ENCODE data around the gene TMEM266. TPM values are rescaled to one million over a fixed set of nuclear protein-coding genes. Genes with fewer than 3 reads are reported as not detected.
A peak's percentile ranks its signal among the peaks of the same experiment; 100 is the strongest.

The TMEM266 gene
- total and polyA plus RNA-seq, 2 donors, result 0.11 to 0.16 TPM

DNA sequence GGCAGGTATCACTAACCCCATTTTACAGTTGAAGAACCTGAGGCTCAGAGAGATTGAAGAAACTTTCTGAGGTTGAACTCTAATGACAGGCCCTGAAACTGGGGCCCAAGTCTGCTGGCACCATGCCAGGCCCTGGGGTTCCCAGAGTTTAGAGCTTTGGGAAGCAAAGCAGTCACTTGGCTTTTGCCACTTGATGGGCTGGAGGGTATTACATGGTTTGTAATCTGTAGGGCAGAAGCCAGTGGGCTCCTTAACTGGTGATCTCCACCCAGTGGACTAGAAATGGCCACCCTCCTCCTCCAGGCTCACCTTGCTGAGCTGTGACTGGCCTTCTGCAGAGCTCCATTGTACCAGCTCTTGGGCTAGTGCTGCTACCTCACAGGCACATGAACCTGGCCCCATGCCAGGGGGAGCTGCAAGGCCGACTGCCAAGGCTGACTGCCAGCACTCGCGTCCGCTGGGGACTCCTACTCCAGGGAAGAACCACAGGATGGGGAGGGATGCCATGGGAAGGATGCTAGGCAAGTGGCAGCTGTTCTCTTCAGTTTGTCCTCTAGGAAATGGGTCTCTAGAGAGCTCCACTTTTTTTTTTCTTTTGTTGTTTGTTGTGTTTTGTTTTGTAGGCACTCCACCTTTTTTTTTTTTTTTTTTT, 146.7 kb downstream of the TMEM266 start:
- no peak overlapping the region for H3K27ac ChIP-seq (ENCODE audit: low read depth)
- no peaks in the 10 kb centered on the region for H3K4me1 ChIP-seq (ENCODE audit: insufficient read depth)
- no peaks in the 10 kb centered on the region for H3K36me3 ChIP-seq (ENCODE audit: insufficient read depth)
- WGBS, result 26% methylated on average over 4 of the region's 4 CpGs
- no peak for DNase-seq (ENCODE audit: extremely low spot score)
- no peak overlapping the region for H3K4me3 ChIP-seq (ENCODE audit: low read depth, low read length)

- Histone ChIP-seq H3K27ac (ENCODE audit: low read depth) (no peak overlapping the region), H3K4me1 (ENCODE audit: insufficient read depth) (no peaks in the 10 kb centered on the region), H3K4me3 (ENCODE audit: low read depth, low read length) (no peak overlapping the region), H3K36me3 (ENCODE audit: insufficient read depth) (no peaks in the 10 kb centered on the region)
- WGBS, result 95% methylated on average over 8 of the region's 8 CpGs
- no peak for DNase-seq (ENCODE audit: extremely low spot score)
These were observed 148.4 kb downstream of the TMEM266 start for GRCh38 chr15:76208084-76208785.

DNA sequence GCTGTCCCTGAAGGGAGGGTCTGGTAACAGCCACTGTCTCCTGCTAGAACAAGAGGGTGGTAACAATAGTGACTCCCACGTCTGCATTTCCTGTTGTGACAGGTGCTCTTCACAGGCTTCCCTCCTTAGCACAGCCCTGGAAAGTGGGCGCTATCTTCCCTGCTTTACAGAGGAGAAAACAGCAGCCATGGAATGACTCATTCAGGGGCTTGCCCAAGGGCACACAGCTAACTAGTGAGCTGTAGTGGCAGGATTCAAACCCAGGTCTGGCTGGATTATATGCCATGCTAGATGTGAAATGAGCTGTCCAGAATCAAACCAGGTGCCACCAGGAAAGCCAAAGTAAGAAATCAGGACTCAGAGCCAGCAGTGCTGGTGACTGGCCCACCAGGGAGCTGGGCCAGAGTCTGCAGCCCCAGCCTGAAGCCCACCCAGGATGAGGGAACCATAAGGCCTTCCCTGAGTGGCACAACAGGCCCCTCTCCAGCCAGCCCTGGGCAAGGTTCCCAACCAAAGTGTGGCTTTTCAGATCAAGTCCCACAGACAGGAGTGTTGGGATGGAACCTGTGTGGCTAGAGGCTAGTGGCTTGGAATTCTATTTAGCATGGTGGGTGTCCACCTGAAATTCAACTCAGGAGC, 149.1 kb downstream of the TMEM266 start:
- no peak for DNase-seq (ENCODE audit: extremely low spot score)
- WGBS, result 85% methylated on average over 2 of the region's 2 CpGs
- no peaks in the 10 kb centered on the region for H3K4me1 ChIP-seq (ENCODE audit: insufficient read depth)
- H3K4me3 ChIP-seq (ENCODE audit: low read depth, low read length), result no peak overlapping the region
- no peaks in the 10 kb centered on the region for H3K36me3 ChIP-seq (ENCODE audit: insufficient read depth)
- H3K27ac ChIP-seq (ENCODE audit: low read depth), result no peak overlapping the region

DNA sequence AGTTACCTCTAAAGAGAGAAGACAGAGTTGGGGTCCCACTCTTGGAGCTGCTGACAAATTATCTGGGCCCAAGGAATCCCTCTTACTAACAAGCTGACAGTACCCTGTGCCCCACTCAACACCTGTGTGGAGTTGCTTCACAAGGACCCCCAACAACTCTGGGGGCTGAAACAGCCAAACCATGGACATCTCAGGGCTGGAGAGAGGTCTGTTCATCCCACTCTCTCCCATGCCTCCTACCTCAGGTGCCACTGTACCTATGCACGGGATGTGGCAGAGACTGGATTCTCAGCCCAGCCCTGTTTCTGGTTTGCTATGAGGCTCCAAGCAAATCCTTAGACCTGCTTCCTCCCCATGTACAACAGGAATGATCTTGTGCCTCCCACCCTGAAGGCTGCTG, 149.7 kb downstream of the TMEM266 start:
- no peaks in the 10 kb centered on the region for H3K4me1 ChIP-seq (ENCODE audit: insufficient read depth)
- 98% methylated on average over 1 of the region's 1 CpG for WGBS
- no peak overlapping the region for H3K4me3 ChIP-seq (ENCODE audit: low read depth, low read length)
- no peak overlapping the region for H3K27ac ChIP-seq (ENCODE audit: low read depth)
- no peak for DNase-seq (ENCODE audit: extremely low spot score)
- H3K36me3 ChIP-seq (ENCODE audit: insufficient read depth), result no peaks in the 10 kb centered on the region

GRCh38 chr15:76209942-76210341, 150.2 kb downstream of the TMEM266 start:
- WGBS, result 93% methylated on average over 3 of the region's 3 CpGs
- Histone ChIP-seq H3K4me1 (ENCODE audit: insufficient read depth) (no peaks in the 10 kb centered on the region), H3K36me3 (ENCODE audit: insufficient read depth) (no peaks in the 10 kb centered on the region), H3K4me3 (ENCODE audit: low read depth, low read length) (no peak overlapping the region), H3K27ac (ENCODE audit: low read depth) (no peak overlapping the region)
- DNase-seq (ENCODE audit: extremely low spot score), result no peak

DNA sequence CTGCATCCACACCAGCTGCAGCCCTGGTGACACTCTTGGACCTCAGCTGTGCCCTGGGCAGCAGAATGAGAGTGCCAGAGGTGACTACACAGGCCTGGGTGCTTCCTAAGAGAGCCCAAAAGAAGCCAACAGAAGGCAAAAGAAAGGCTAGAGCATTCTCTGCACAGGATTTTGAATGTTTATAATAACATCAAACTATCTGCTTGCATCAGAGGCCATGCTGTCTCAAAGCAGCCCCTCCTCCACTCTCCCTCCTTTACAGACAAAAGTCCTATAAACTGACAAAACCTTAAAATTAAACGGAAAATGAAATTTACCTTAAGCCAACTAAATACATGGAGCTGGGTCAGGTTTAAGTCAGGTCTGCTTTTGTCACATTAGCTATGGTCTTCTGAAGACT, 155.8 kb downstream of the TMEM266 start:
- no peak for DNase-seq (ENCODE audit: extremely low spot score)
- no peaks in the 10 kb centered on the region for H3K36me3 ChIP-seq (ENCODE audit: insufficient read depth)
- WGBS, result 60% methylated on average over 1 of the region's 1 CpG
- H3K4me3 ChIP-seq (ENCODE audit: low read depth, low read length), result no peak overlapping the region
- H3K4me1 ChIP-seq (ENCODE audit: insufficient read depth), result peaks cover 2% of the 10 kb centered on the region
- H3K27ac ChIP-seq (ENCODE audit: low read depth), result no peak overlapping the region

- peaks cover 2% of the 10 kb centered on the region for H3K4me1 ChIP-seq (ENCODE audit: insufficient read depth)
- H3K4me3 ChIP-seq (ENCODE audit: low read depth, low read length), result no peak overlapping the region
- WGBS, result 73% methylated on average over 7 of the region's 7 CpGs
- peak; percentile 15 for DNase-seq (ENCODE audit: extremely low spot score)
- H3K36me3 ChIP-seq (ENCODE audit: insufficient read depth), result no peaks in the 10 kb centered on the region
- H3K27ac ChIP-seq (ENCODE audit: low read depth), result no peak overlapping the region
These were observed 157.5 kb downstream of the TMEM266 start for GRCh38 chr15:76217029-76217881.

GRCh38 chr15:76217882-76218217, 158.1 kb downstream of the TMEM266 start:
- H3K27ac ChIP-seq (ENCODE audit: low read depth), result no peak overlapping the region
- no peak for DNase-seq (ENCODE audit: extremely low spot score)
- no peak overlapping the region for H3K4me3 ChIP-seq (ENCODE audit: low read depth, low read length)
- H3K4me1 ChIP-seq (ENCODE audit: insufficient read depth), result peaks cover 2% of the 10 kb centered on the region
- 87% methylated on average over 5 of the region's 5 CpGs for WGBS
- peaks cover under 1% of the 10 kb centered on the region for H3K36me3 ChIP-seq (ENCODE audit: insufficient read depth)

GRCh38 chr15:76221085-76221767, 161.4 kb downstream of the TMEM266 start:
- WGBS, result 93% methylated on average over 1 of the region's 1 CpG
- peaks cover 2% of the 10 kb centered on the region for H3K4me1 ChIP-seq (ENCODE audit: insufficient read depth)
- no peak overlapping the region for H3K4me3 ChIP-seq (ENCODE audit: low read depth, low read length)
- H3K36me3 ChIP-seq (ENCODE audit: insufficient read depth), result peaks cover 2% of the 10 kb centered on the region
- H3K27ac ChIP-seq (ENCODE audit: low read depth), result no peak overlapping the region
- no peak for DNase-seq (ENCODE audit: extremely low spot score)

- Histone ChIP-seq H3K4me1 (ENCODE audit: insufficient read depth) (peaks cover 2% of the 10 kb centered on the region), H3K36me3 (ENCODE audit: insufficient read depth) (peaks cover 2% of the 10 kb centered on the region), H3K27ac (ENCODE audit: low read depth) (no peak overlapping the region), H3K4me3 (ENCODE audit: low read depth, low read length) (no peak overlapping the region)
- WGBS, result 96% methylated on average over 4 of the region's 4 CpGs
- DNase-seq (ENCODE audit: extremely low spot score), result no peak
These were observed 162.4 kb downstream of the TMEM266 start for GRCh38 chr15:76222159-76222558.

- H3K4me3 ChIP-seq (ENCODE audit: low read depth, low read length), result no peak overlapping the region
- DNase-seq (ENCODE audit: extremely low spot score), result no peak
- no peaks in the 10 kb centered on the region for H3K4me1 ChIP-seq (ENCODE audit: insufficient read depth)
- no peak overlapping the region for H3K27ac ChIP-seq (ENCODE audit: low read depth)
- WGBS, result 91% methylated on average over 2 of the region's 2 CpGs
- peaks cover 2% of the 10 kb centered on the region for H3K36me3 ChIP-seq (ENCODE audit: insufficient read depth)
These were observed 163.7 kb downstream of the TMEM266 start for GRCh38 chr15:76223521-76223920.

DNA sequence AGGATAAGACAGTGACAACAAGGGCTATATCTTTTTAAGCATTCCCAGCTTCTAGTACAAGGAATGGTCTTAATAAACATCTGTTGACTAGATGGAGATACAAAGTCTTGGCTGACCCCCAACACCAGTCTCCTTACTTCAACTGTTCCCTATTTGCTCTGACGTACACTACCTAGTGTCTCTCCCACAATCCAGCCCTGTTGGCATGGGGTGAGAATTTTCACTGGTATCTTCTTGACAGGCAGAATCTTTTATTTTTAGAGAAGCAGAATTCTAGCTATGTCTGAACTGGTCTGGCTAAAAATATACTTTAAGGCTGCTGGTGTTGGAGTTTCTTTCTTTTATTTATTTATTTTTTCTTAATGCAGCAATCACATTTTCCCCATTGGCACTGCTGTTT, 169.5 kb downstream of the TMEM266 start:
- 53% methylated on average over 1 of the region's 1 CpG for WGBS
- no peaks in the 10 kb centered on the region for H3K36me3 ChIP-seq (ENCODE audit: insufficient read depth)
- no peak overlapping the region for H3K27ac ChIP-seq (ENCODE audit: low read depth)
- H3K4me1 ChIP-seq (ENCODE audit: insufficient read depth), result no peaks in the 10 kb centered on the region
- no peak overlapping the region for H3K4me3 ChIP-seq (ENCODE audit: low read depth, low read length)
- DNase-seq (ENCODE audit: extremely low spot score), result no peak

DNA sequence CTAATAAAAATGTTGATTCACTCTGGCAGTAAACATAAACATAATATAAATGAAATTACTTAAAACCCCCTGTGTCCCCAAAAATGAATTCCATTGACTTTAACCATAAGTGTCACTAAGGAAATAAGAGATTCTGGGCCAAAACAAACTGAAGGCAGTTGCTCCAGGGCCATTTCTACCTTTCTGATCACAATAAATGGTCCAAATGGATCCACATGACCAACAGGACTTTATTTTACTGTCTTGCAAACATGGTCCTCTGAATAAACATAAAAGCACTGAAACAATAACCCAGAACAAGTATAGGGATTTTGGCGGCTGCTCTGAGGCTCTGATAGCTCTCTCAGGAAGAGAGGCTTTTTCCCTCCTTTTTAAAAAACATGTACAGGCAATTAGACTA, 174.1 kb downstream of the TMEM266 start:
- H3K36me3 ChIP-seq (ENCODE audit: insufficient read depth), result no peaks in the 10 kb centered on the region

More for the DNA sequence above, 174.1 kb downstream of the TMEM266 start:
- WGBS, result 92% methylated on average over 1 of the region's 1 CpG
- no peak for DNase-seq (ENCODE audit: extremely low spot score)
- Histone ChIP-seq H3K4me3 (ENCODE audit: low read depth, low read length) (no peak overlapping the region), H3K4me1 (ENCODE audit: insufficient read depth) (no peaks in the 10 kb centered on the region), H3K27ac (ENCODE audit: low read depth) (no peak overlapping the region)

Data from urinary bladder (tissue), 4 donors.